GM12872 (cell line): ENCODE measurements around the gene TMEM108.
A peak's percentile ranks its signal among the peaks of the same experiment; 100 is the strongest.

ENCODE experiments used
- TF ChIP-seq, protein P1 (sequence below): IDR thresholded peaks from 3 replicates; pipeline ENCODE4 v1.5.1; 2011; ENCODE audit warnings: low read depth, mild to moderate bottlenecking, low read length, moderate library complexity; ENCODE audit not compliant: insufficient read depth

TMEM108 gene

DNA sequence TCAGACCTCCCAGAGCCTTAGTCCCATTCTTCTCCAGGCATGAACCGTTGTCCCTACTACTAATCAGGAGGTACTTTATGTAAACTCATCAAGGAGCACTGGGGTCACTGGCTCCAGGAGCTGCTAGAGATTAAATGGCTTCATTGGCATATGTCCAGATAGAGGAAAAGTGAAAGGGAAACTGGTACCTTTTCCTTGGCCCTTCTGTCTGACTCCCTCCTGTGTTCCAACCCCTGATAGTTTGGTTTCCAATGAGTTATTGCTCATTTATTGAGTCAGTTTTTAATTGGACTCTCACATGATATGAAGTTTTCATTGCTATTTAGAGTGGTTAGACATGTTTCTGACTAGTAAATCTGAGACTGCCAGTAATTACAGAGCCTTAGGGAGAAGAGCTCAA lies 231.2 kb downstream of the TMEM108 start:
- TF ChIP-seq, protein P1, sequence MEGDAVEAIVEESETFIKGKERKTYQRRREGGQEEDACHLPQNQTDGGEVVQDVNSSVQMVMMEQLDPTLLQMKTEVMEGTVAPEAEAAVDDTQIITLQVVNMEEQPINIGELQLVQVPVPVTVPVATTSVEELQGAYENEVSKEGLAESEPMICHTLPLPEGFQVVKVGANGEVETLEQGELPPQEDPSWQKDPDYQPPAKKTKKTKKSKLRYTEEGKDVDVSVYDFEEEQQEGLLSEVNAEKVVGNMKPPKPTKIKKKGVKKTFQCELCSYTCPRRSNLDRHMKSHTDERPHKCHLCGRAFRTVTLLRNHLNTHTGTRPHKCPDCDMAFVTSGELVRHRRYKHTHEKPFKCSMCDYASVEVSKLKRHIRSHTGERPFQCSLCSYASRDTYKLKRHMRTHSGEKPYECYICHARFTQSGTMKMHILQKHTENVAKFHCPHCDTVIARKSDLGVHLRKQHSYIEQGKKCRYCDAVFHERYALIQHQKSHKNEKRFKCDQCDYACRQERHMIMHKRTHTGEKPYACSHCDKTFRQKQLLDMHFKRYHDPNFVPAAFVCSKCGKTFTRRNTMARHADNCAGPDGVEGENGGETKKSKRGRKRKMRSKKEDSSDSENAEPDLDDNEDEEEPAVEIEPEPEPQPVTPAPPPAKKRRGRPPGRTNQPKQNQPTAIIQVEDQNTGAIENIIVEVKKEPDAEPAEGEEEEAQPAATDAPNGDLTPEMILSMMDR, result no peak

DNA sequence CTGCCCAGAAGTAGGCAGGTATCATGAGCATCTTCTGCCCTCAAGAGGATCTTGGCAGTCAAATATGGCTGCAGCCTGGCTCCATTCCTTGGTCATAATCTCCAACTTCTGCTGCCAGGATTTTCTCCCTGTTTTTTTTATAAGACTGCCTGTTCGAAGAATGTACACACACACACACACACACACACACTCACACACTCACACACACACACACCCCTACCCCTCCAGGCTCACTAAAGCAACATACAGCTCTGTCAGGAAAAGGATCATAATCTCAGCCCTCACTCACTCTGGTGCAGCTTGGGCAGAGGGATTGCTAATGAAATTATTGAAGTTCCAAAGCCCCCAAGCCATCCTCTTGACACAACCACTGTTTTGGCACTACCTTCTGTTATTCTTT lies 232.4 kb downstream of the TMEM108 start:
- TF ChIP-seq, protein P1, result no peak

DNA sequence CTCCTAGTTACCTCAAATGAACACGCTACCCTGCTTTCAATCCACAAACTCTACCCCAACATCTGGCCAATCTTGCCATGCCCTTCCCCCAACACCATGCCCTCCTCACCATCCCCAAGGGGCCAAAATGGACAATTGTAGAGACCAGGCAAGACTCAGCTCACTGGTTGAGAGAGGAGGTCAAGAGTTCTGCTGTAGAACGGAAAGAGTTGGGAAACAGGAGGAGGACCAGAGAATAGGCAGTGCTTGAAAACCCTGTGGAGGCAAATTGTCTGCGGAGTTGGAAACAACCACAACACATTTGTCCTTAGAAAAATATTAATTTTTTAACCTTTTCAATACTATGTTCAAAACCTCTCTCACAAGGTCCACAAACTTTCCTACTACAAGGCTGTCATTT lies 232.9 kb downstream of the TMEM108 start:
- TF ChIP-seq, protein P1, result no peak

DNA sequence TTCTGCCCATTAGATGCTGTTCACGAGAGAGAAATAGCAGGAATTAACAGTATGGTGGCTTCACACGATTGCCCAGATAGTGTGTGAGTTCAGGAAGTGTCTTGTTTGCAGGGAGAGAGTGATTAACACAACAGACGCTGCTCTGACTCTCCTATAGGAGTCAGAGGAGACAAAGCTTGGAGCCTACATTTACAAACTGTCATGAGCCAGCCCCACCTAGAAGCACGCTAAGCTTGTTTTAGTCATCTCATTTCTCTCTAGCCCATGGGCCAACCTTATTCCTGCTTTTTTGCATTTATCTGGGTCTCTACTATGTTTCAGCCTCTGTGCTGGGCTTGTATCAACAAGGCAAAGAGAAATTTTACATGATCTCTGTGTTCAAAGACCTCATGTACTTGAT lies 233.3 kb downstream of the TMEM108 start:
- TF ChIP-seq, protein P1, result no peak

- TF ChIP-seq, protein P1, result no peak
These were observed 235.2 kb downstream of the TMEM108 start for GRCh38 chr3:133273346-133273745.

- TF ChIP-seq, protein P1, result 0 out of 3 replicates have a peak, but pooled peaks have one; percentile 14
These were observed 236.3 kb downstream of the TMEM108 start for GRCh38 chr3:133274477-133274876.

- TF ChIP-seq, protein P1, result no peak
These were observed 238.4 kb downstream of the TMEM108 start for GRCh38 chr3:133276594-133276993.

DNA sequence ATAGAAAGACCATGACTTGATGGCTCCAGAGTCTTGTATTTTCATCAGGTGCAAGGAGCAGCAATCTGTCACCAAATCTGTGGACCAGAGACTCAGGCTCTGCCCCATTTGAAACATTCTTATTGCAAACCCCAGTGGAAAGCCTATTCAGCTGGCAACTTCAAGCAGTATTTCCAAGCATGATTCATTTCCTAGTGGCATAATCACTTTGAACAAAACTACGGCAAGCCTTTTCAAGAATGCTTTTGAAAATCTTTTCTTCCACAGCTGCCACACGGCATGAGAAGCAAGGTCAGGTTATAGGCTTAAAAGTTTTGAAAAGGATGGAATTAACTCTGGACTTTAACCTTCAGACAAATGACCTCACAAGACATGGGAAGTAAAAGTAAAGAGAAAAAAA lies 239.6 kb downstream of the TMEM108 start:
- TF ChIP-seq, protein P1, result no peak
